Measurements from ENCODE around the gene C1orf94. TPM values are rescaled to one million over a fixed set of nuclear protein-coding genes. Genes with fewer than 3 reads are reported as not detected.

Gene C1orf94
- total and polyA plus RNA-seq, 7 experiments from 2014 or later: not detected

- CTCF ChIA-PET: no interaction called here
These were observed 23.2 kb downstream of the C1orf94 start for GRCh38 chr1:34199927-34200326.

GRCh38 chr1:34212673-34213072 is 36.0 kb downstream of the C1orf94 start:
- ATAC-seq (no peak), DNase-seq (no peak)
- Mint-ChIP-seq H3K27me3 (peaks cover 0 to 11% (median 7%) of the 10 kb centered on the region in 5 donors), H3K36me3 (no peaks in the 10 kb centered on the region), H3K4me1 (no peaks in the 10 kb centered on the region), H3K4me3 (no peak overlapping the region), H3K9me3 (no peaks in the 10 kb centered on the region), H3K27ac (no peak overlapping the region)
- POLR2A ChIA-PET: no interaction called here
- intact Hi-C loops (cut with micrococcal nuclease): no loop called here
- Histone ChIP-seq H3K27me3 (ENCODE audit: control insufficient read depth in 2 of 2, insufficient read depth in 2 of 2, low read length in 2 of 2) (no peaks in the 10 kb centered on the region), H3K36me3 (ENCODE audit: control insufficient read depth in 2 of 3, insufficient read depth in 3 of 3, low read length in 3 of 3) (no peaks in the 10 kb centered on the region), H3K4me1 (ENCODE audit: control insufficient read depth in 2 of 2, insufficient read depth in 2 of 2, low read length in 2 of 2) (no peaks in the 10 kb centered on the region), H3K4me3 (ENCODE audit: low read length) (no peak overlapping the region), H3K27ac (ENCODE audit: low read depth, low read length) (no peak overlapping the region), H3K9me3 (ENCODE audit: control insufficient read depth in 2 of 3, low read length in 3 of 3) (no peaks in the 10 kb centered on the region)
- CTCF ChIA-PET: no interaction called here

More at GRCh38 chr1:34199927-34200326, 23.2 kb downstream of the C1orf94 start:
- ATAC-seq (no peak), DNase-seq (no peak)
- H3K4me1 ChIP-seq (ENCODE audit: control insufficient read depth in 2 of 2, insufficient read depth in 2 of 2, low read length in 2 of 2): no peaks in the 10 kb centered on the region
- no peaks in the 10 kb centered on the region for H3K27me3 ChIP-seq (ENCODE audit: control insufficient read depth in 2 of 2, insufficient read depth in 2 of 2, low read length in 2 of 2)
- POLR2A ChIA-PET: no interaction called here
- Mint-ChIP-seq H3K27me3 (peaks cover 0 to 27% (median 6%) of the 10 kb centered on the region in 5 donors), H3K4me1 (no peaks in the 10 kb centered on the region), H3K27ac (no peak overlapping the region), H3K36me3 (no peaks in the 10 kb centered on the region), H3K4me3 (no peak overlapping the region), H3K9me3 (no peaks in the 10 kb centered on the region)
- H3K36me3 ChIP-seq (ENCODE audit: control insufficient read depth in 2 of 3, insufficient read depth in 3 of 3, low read length in 3 of 3): no peaks in the 10 kb centered on the region
- intact Hi-C loops (cut with micrococcal nuclease): no loop called here
- no peak overlapping the region for H3K27ac ChIP-seq (ENCODE audit: low read depth, low read length)
- no peaks in the 10 kb centered on the region for H3K9me3 ChIP-seq (ENCODE audit: control insufficient read depth in 2 of 3, low read length in 3 of 3)
- H3K4me3 ChIP-seq (ENCODE audit: low read length): no peak overlapping the region

GRCh38 chr1:34213956-34214355 is 37.2 kb downstream of the C1orf94 start:
- H3K27ac ChIP-seq (ENCODE audit: low read depth, low read length): no peak overlapping the region
- no peak overlapping the region for H3K4me3 ChIP-seq (ENCODE audit: low read length)
- H3K4me1 Mint-ChIP-seq: no peaks in the 10 kb centered on the region
- ChIA-PET CTCF (no interaction called here), POLR2A (no interaction called here)
- DNase-seq: no peak
- H3K4me1 ChIP-seq (ENCODE audit: control insufficient read depth in 2 of 2, insufficient read depth in 2 of 2, low read length in 2 of 2): no peaks in the 10 kb centered on the region
- no peaks in the 10 kb centered on the region for H3K9me3 Mint-ChIP-seq
- no peak for ATAC-seq
- H3K27me3 Mint-ChIP-seq: peaks cover 0 to 16% (median 8%) of the 10 kb centered on the region in 5 donors
- H3K36me3 Mint-ChIP-seq: no peaks in the 10 kb centered on the region
- intact Hi-C loops (cut with micrococcal nuclease): no loop called here
- H3K9me3 ChIP-seq (ENCODE audit: control insufficient read depth in 2 of 3, low read length in 3 of 3): no peaks in the 10 kb centered on the region
- no peak overlapping the region for H3K27ac Mint-ChIP-seq
- H3K27me3 ChIP-seq (ENCODE audit: control insufficient read depth in 2 of 2, insufficient read depth in 2 of 2, low read length in 2 of 2): no peaks in the 10 kb centered on the region
- H3K36me3 ChIP-seq (ENCODE audit: control insufficient read depth in 2 of 3, insufficient read depth in 3 of 3, low read length in 3 of 3): no peaks in the 10 kb centered on the region
- H3K4me3 Mint-ChIP-seq: no peak overlapping the region

GRCh38 chr1:34231441-34231840 is 54.7 kb downstream of the C1orf94 start:
- peaks cover 0 to 41% (median 27%) of the 10 kb centered on the region in 5 donors for H3K27me3 Mint-ChIP-seq
- no peaks in the 10 kb centered on the region for H3K4me1 ChIP-seq (ENCODE audit: control insufficient read depth in 2 of 2, insufficient read depth in 2 of 2, low read length in 2 of 2)
- no peak for ATAC-seq
- peaks cover 0 to 17% (median 0%) of the 10 kb centered on the region in 11 donors for H3K9me3 Mint-ChIP-seq
- no peaks in the 10 kb centered on the region for H3K9me3 ChIP-seq (ENCODE audit: control insufficient read depth in 2 of 3, low read length in 3 of 3)
- ChIA-PET POLR2A (no interaction called here), CTCF (no interaction called here)
- no peaks in the 10 kb centered on the region for H3K36me3 Mint-ChIP-seq
- H3K4me3 Mint-ChIP-seq: no peak overlapping the region
- intact Hi-C loops (cut with micrococcal nuclease): no loop called here
- H3K4me1 Mint-ChIP-seq: no peaks in the 10 kb centered on the region
- H3K36me3 ChIP-seq (ENCODE audit: control insufficient read depth in 2 of 3, insufficient read depth in 3 of 3, low read length in 3 of 3): no peaks in the 10 kb centered on the region
- DNase-seq: no peak
- no peaks in the 10 kb centered on the region for H3K27me3 ChIP-seq (ENCODE audit: control insufficient read depth in 2 of 2, insufficient read depth in 2 of 2, low read length in 2 of 2)
- no peak overlapping the region for H3K27ac Mint-ChIP-seq
- H3K27ac ChIP-seq (ENCODE audit: low read depth, low read length): no peak overlapping the region
- H3K4me3 ChIP-seq (ENCODE audit: low read length): no peak overlapping the region

GRCh38 chr1:34235594-34235993 is 58.9 kb downstream of the C1orf94 start:
- ATAC-seq (no peak), DNase-seq (no peak)
- no peak overlapping the region for H3K4me3 Mint-ChIP-seq
- intact Hi-C loops (cut with micrococcal nuclease): no loop called here
- peaks cover 0 to 22% (median 3%) of the 10 kb centered on the region in 11 donors for H3K9me3 Mint-ChIP-seq
- H3K27ac Mint-ChIP-seq: no peak overlapping the region
- ChIA-PET POLR2A (no interaction called here), CTCF (no interaction called here)
- H3K36me3 Mint-ChIP-seq: peaks cover 0 to 7% (median 0%) of the 10 kb centered on the region in 5 donors
- Histone ChIP-seq H3K36me3 (ENCODE audit: control insufficient read depth in 2 of 3, insufficient read depth in 3 of 3, low read length in 3 of 3) (no peaks in the 10 kb centered on the region), H3K27ac (ENCODE audit: low read depth, low read length) (no peak overlapping the region), H3K4me1 (ENCODE audit: control insufficient read depth in 2 of 2, insufficient read depth in 2 of 2, low read length in 2 of 2) (no peaks in the 10 kb centered on the region), H3K27me3 (ENCODE audit: control insufficient read depth in 2 of 2, insufficient read depth in 2 of 2, low read length in 2 of 2) (no peaks in the 10 kb centered on the region), H3K9me3 (ENCODE audit: control insufficient read depth in 2 of 3, low read length in 3 of 3) (no peaks in the 10 kb centered on the region), H3K4me3 (ENCODE audit: low read length) (no peak overlapping the region)
- peaks cover 0 to 46% (median 17%) of the 10 kb centered on the region in 5 donors for H3K27me3 Mint-ChIP-seq
- H3K4me1 Mint-ChIP-seq: no peaks in the 10 kb centered on the region

- Mint-ChIP-seq H3K4me3 (no peak overlapping the region), H3K4me1 (no peaks in the 10 kb centered on the region), H3K27ac (no peak overlapping the region), H3K9me3 (peaks cover 0 to 18% (median 3%) of the 10 kb centered on the region in 11 donors), H3K27me3 (peaks cover 0 to 46% (median 17%) of the 10 kb centered on the region in 5 donors), H3K36me3 (peaks cover 0 to 7% (median 0%) of the 10 kb centered on the region in 5 donors)
- no peak for DNase-seq
- Histone ChIP-seq H3K27ac (ENCODE audit: low read depth, low read length) (no peak overlapping the region), H3K27me3 (ENCODE audit: control insufficient read depth in 2 of 2, insufficient read depth in 2 of 2, low read length in 2 of 2) (no peaks in the 10 kb centered on the region), H3K9me3 (ENCODE audit: control insufficient read depth in 2 of 3, low read length in 3 of 3) (no peaks in the 10 kb centered on the region), H3K36me3 (ENCODE audit: control insufficient read depth in 2 of 3, insufficient read depth in 3 of 3, low read length in 3 of 3) (no peaks in the 10 kb centered on the region), H3K4me3 (ENCODE audit: low read length) (no peak overlapping the region), H3K4me1 (ENCODE audit: control insufficient read depth in 2 of 2, insufficient read depth in 2 of 2, low read length in 2 of 2) (no peaks in the 10 kb centered on the region)
- intact Hi-C loops (cut with micrococcal nuclease): no loop called here
- no peak for ATAC-seq
- CTCF ChIA-PET: no interaction called here
- POLR2A ChIA-PET: no interaction called here
These were observed 59.4 kb downstream of the C1orf94 start for GRCh38 chr1:34236089-34236488.

- peaks cover 0 to 21% (median 3%) of the 10 kb centered on the region in 11 donors for H3K9me3 Mint-ChIP-seq
- ATAC-seq: no peak
- Histone ChIP-seq H3K36me3 (ENCODE audit: control insufficient read depth in 2 of 3, insufficient read depth in 3 of 3, low read length in 3 of 3) (no peaks in the 10 kb centered on the region), H3K9me3 (ENCODE audit: control insufficient read depth in 2 of 3, low read length in 3 of 3) (no peaks in the 10 kb centered on the region), H3K27ac (ENCODE audit: low read depth, low read length) (no peak overlapping the region), H3K4me3 (ENCODE audit: low read length) (no peak overlapping the region), H3K27me3 (ENCODE audit: control insufficient read depth in 2 of 2, insufficient read depth in 2 of 2, low read length in 2 of 2) (no peaks in the 10 kb centered on the region), H3K4me1 (ENCODE audit: control insufficient read depth in 2 of 2, insufficient read depth in 2 of 2, low read length in 2 of 2) (no peaks in the 10 kb centered on the region)
- H3K27ac Mint-ChIP-seq: no peak overlapping the region
- H3K27me3 Mint-ChIP-seq: peaks cover 0 to 43% (median 16%) of the 10 kb centered on the region in 5 donors
- no peaks in the 10 kb centered on the region for H3K4me1 Mint-ChIP-seq
- H3K4me3 Mint-ChIP-seq: no peak overlapping the region
- intact Hi-C loops (cut with micrococcal nuclease): no loop called here
- H3K36me3 Mint-ChIP-seq: peaks cover 0 to 7% (median 0%) of the 10 kb centered on the region in 5 donors
- CTCF ChIA-PET: no interaction called here
- no peak for DNase-seq
- POLR2A ChIA-PET: no interaction called here
These were observed 60.6 kb downstream of the C1orf94 start for GRCh38 chr1:34237151-34237815.

Data from naive thymus-derived CD4-positive, alpha-beta T cell (primary cell).